Measurements from ENCODE around the gene EDEM1. TPM values are rescaled to one million over a fixed set of nuclear protein-coding genes. Genes with fewer than 3 reads are reported as not detected.
A peak's percentile ranks its signal among the peaks of the same experiment; 100 is the strongest.

The EDEM1 gene
- total RNA-seq, 8 experiments from 2014 or later = 8.5 to 33.6 (median 13.3) TPM

DNA sequence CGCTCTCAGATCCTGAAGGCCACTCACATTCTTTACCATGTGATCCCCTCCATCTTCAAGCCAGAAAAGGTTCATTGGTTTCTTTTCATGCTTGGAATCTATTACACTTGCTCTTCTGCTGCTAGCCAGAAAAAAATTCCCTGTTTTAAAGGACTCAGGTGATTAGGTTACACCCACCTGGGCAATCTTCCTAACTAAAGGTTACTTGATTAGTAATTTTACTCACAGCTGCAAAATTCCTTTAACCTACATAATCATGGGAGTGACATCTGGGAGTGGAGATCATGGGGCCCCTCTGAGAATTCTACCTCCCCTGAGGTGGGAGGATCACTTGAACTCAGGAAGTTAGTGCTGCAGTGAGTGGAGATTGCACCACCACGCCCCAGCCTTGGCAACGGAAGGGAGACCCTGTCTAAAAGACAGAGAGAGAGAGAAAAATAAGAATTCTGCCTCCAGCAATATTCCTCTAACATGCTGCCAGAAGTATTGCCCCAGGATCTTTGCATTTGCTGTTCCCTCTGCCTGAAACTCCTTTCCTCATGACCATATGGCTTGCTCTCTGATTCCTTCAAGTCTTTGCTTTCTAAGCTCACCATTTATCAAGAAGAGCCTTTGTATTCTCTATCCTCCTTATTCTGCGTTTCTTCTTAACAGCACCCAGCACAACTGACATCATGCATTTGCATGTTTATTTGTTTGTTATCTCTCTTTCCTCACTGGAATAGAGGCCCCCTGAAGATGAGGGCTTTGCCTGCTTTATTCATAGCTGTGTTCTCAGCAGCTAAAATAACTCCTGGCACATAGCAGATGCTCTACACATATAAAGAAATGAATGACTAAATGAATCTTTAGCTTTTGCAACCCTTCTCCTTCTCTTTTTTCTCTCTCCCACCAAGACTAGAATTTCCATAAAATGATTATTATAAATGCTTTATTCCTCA is 68.2 kb downstream of the EDEM1 start:
- ATAC-seq (replicated peaks in 6 of 8) = peak in 3 of 8 experiments; percentile 51 to 80 (median 69)
- Histone ChIP-seq H3K27ac (no peak overlapping the region), H3K4me1 (replicated peaks in 1 of 2) (peaks cover 6% of the 10 kb centered on the region in 2 donors), H3K4me3 (no peak overlapping the region)
- in situ Hi-C loops (cut with MboI; ENCODE audit: low pct_unique_long_range_greater_than_20kb in 2 of 9, low sequenced_read_pairs in 9 of 9, unreplicated experiment in 9 of 9) = no loop called here
- WGBS, 10 experiments = 14 to 73% (median 48%) methylated on average over 1 to 4 of the region's 4 CpGs; no CpG with 5 or more reads in 1 of the 10 experiments

DNA sequence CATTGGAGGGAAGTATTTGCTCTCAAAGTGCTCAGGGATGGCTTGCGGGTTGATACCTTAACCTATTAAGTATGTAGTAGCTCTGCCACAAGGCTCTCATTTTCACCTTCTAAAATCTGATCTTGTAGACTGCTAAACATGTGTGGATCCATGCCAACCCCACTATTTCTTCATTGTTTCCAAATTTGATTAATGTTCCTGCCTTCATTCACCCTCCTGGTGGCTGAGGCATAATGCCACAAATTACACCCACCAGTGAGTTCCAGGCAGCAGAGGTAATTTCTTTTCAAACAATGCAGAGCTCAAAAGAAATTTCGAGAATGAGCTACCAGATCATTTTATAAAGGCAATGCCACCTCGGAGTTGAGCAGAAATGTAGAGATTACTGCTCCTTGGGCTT is 71.0 kb downstream of the EDEM1 start:
- Histone ChIP-seq H3K27ac (no peak overlapping the region), H3K4me1 (replicated peaks in 1 of 2) (no peaks in the 10 kb centered on the region), H3K4me3 (no peak overlapping the region)
- no peak for ATAC-seq (replicated peaks in 6 of 8)
- in situ Hi-C loops (cut with MboI; ENCODE audit: low pct_unique_long_range_greater_than_20kb in 2 of 9, low sequenced_read_pairs in 9 of 9, unreplicated experiment in 9 of 9) = no loop called here
- 16 to 81% (median 59%) methylated on average over 2 to 3 of the region's 3 CpGs; no CpG with 5 or more reads in 2 of the 10 experiments for WGBS, 10 experiments

DNA sequence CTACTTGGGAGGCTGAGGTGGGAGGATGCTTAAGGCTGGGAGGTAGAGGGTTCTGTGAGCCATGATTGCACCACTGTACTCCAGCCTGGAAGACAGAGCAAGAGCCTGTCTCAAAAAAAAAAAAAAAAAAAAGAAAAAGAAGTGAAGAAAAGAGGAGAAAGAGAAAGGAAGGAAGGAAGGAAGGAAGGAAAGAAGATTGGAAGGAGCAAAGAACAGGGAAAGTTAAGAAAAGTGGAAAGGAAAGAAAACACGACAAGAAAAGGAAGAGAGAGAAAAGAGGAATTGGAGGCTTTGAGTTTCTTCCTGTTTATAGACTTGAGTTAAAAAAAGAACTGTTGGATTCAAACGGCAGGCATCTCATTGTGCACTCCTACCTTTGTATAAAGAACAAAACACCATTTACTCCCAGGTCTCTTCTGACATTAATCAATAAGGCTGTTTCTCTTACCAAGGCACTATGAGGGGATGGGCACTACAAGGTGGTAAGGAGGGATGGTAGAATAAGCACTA is 73.5 kb downstream of the EDEM1 start:
- no peak for ATAC-seq (replicated peaks in 6 of 8)
- H3K4me3 ChIP-seq = no peak overlapping the region
- WGBS, 10 experiments = 11 to 100% (median 56%) methylated on average over 1 to 2 of the region's 2 CpGs
- H3K27ac ChIP-seq = no peak overlapping the region
- H3K4me1 ChIP-seq (replicated peaks in 1 of 2) = no peaks in the 10 kb centered on the region
- in situ Hi-C loops (cut with MboI; ENCODE audit: low pct_unique_long_range_greater_than_20kb in 2 of 9, low sequenced_read_pairs in 9 of 9, unreplicated experiment in 9 of 9) = no loop called here

- Histone ChIP-seq H3K4me1 (replicated peaks in 1 of 2) (no peaks in the 10 kb centered on the region), H3K27ac (no peak overlapping the region), H3K4me3 (no peak overlapping the region)
- no peak for ATAC-seq (replicated peaks in 6 of 8)
- in situ Hi-C loops (cut with MboI; ENCODE audit: low pct_unique_long_range_greater_than_20kb in 2 of 9, low sequenced_read_pairs in 9 of 9, unreplicated experiment in 9 of 9) = no loop called here
- WGBS, 10 experiments = 22 to 85% (median 59%) methylated on average over 2 to 4 of the region's 4 CpGs
Measured at GRCh38 chr3:5262507-5262906, 75.0 kb downstream of the EDEM1 start.

GRCh38 chr3:5264093-5264600 is 76.6 kb downstream of the EDEM1 start:
- Histone ChIP-seq H3K27ac (no peak overlapping the region), H3K4me3 (no peak overlapping the region), H3K4me1 (replicated peaks in 1 of 2) (no peaks in the 10 kb centered on the region)
- WGBS, 10 experiments = 43 to 100% (median 91%) methylated on average over 1 to 4 of the region's 4 CpGs; no CpG with 5 or more reads in 2 of the 10 experiments
- no peak for ATAC-seq (replicated peaks in 6 of 8)
- in situ Hi-C loops (cut with MboI; ENCODE audit: low pct_unique_long_range_greater_than_20kb in 2 of 9, low sequenced_read_pairs in 9 of 9, unreplicated experiment in 9 of 9) = no loop called here

GRCh38 chr3:5264896-5265770 is 77.6 kb downstream of the EDEM1 start:
- Histone ChIP-seq H3K4me3 (no peak overlapping the region), H3K4me1 (replicated peaks in 1 of 2) (no peaks in the 10 kb centered on the region), H3K27ac (no peak overlapping the region)
- peak in 2 of 8 experiments; percentile 27 to 55 for ATAC-seq (replicated peaks in 6 of 8)
- in situ Hi-C loops (cut with MboI; ENCODE audit: low pct_unique_long_range_greater_than_20kb in 2 of 9, low sequenced_read_pairs in 9 of 9, unreplicated experiment in 9 of 9) = no loop called here
- 13 to 86% (median 67%) methylated on average over 1 to 6 of the region's 7 CpGs; no CpG with 5 or more reads in 1 of the 10 experiments for WGBS, 10 experiments

DNA sequence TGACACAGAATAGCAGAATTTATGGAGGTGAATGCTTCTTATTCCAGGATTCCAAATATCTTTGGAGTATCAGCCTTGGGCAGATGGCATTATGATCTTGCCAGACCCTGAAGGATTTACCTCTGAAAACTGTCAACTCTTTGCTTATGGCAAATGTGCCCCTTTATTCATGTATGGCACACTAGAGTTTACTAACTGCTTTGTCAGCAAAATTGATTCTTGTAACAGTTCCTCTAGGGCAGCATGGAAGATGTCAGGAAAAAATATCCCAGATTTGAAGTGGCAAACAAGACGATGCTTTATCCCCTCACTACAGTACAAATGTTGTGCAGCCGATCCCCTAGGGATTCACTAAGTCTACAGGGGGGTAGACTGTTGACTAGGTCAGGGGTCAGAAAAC is 79.7 kb downstream of the EDEM1 start:
- no peak for ATAC-seq (replicated peaks in 6 of 8)
- in situ Hi-C loops (cut with MboI; ENCODE audit: low pct_unique_long_range_greater_than_20kb in 2 of 9, low sequenced_read_pairs in 9 of 9, unreplicated experiment in 9 of 9) = no loop called here
- H3K4me1 ChIP-seq (replicated peaks in 1 of 2) = no peaks in the 10 kb centered on the region
- no peak overlapping the region for H3K4me3 ChIP-seq
- WGBS, 10 experiments = 0 to 100% (median 55%) methylated on average over 1 to 2 of the region's 2 CpGs; no CpG with 5 or more reads in 3 of the 10 experiments
- no peak overlapping the region for H3K27ac ChIP-seq

- H3K27ac ChIP-seq = no peak overlapping the region
- H3K4me1 ChIP-seq (replicated peaks in 1 of 2) = no peaks in the 10 kb centered on the region
- in situ Hi-C loops (cut with MboI; ENCODE audit: low pct_unique_long_range_greater_than_20kb in 2 of 9, low sequenced_read_pairs in 9 of 9, unreplicated experiment in 9 of 9) = no loop called here
- ATAC-seq (replicated peaks in 6 of 8) = no peak
- H3K4me3 ChIP-seq = no peak overlapping the region
- WGBS, 10 experiments = 19 to 100% (median 40%) methylated on average over 1 of the region's 1 CpG; no CpG with 5 or more reads in 3 of the 10 experiments
Measured at GRCh38 chr3:5267889-5268288, 80.4 kb downstream of the EDEM1 start.

Other genes with a start within 250 kb of the EDEM1 start
- gene BHLHE40, start 208.3 kb upstream of the EDEM1 start, total RNA-seq = 10 to 100 TPM in 7 of 8 experiments, under 1 TPM in 1; 0.96 to 66.6 (median 30.0) TPM
- 10 to 100 TPM; 27.1 to 54.5 (median 36.8) TPM for gene ARL8B, start 65.4 kb upstream of the EDEM1 start, total RNA-seq

All from motor neuron (in vitro differentiated cells).